Kasumi-1 (cell line): Measurements from ENCODE around the gene PTH.
A peak's percentile ranks its signal among the peaks of the same experiment; 100 is the strongest.

ENCODE experiments used
- DNase-seq, 2 experiments: peaks; one replicate each; lab custom pipeline; 2025; lab: John Stamatoyannopoulos, UW

Gene PTH

DNA sequence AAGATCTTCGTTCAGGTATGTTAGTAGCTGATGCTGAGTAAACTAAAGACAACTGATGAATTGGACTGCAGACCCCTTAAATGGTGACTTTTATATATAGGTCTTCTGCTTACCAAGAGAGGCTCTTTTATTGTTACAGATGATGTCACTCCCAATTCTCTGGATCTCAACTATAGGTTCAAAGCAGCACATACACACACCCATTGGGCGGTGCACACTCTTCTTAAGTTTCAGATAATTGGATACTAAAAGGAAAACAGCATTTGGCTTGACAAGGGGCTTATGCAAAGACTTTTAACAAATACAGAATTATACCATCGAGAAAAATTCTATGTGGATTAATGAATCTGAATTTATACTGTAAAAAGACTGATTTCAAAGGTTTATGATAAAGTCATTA, at the start of gene PTH:
TSS of gene PTH (minus strand) at position 69 of the 400 bp plus-strand sequence. CDS start 3,142 bp downstream, outside the sequence.
- DNase-seq: no peak

DNA sequence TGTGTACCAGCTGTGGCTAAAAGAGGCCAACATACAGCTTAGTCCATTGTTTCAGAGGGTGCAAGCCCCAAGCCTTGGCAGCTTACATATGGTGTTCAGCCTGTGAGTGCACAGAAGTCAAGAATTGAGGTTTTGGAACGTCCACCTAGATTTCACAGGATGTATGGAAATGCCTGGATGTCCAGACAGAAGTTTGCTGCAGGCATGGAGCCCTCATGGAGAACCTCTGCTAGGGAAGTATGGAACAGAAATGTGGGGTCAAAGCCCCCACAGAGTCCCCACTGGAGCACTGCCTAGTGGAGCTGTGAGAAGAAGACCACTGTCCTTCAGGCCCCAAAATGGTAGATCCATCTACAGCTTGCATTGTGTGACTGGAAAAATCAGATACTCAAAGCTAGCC, 42.2 kb upstream of the PTH start:
- DNase-seq: no peak

DNA sequence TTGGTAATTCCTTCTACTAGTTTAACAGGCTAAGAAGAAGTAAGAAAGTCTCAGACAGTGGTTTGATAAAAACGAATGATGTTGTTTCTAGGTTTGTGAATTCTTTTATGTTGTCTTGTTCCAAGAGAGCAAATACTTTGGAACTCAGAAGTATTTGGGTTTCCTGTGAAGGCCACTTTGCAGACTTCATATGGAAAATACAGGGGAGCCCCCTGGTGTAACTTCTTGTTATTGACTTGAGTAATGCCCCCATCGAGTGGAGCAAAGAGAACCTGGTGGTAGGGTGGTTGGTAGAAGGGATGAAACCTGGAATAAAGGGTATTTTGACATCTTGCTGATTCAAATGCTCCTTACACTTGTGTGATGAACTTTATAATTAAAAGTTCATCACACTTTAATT, 40.0 kb upstream of the PTH start:
- peak in 1 of 2 experiments; percentile 3 for DNase-seq

DNA sequence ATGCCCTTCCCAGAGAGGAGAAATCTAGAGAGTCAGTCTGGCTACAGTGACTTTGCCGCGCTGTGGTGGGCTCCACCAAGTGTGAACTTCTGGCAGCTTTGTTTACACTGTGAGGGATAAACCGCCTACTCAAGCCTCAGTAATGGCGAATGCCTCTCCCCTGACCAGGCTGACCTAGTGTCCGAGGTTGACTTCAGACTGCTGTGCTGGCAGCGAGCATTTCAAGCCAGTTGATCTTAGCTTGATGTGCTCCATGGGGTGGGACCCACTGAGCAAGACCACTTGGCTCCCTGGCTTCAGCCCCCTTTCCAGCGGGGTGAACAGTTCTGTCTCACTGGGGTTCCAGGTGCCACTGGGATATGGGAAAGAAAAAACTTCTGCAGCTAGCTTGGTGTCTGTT, 38.6 kb upstream of the PTH start:
- DNase-seq: no peak

DNA sequence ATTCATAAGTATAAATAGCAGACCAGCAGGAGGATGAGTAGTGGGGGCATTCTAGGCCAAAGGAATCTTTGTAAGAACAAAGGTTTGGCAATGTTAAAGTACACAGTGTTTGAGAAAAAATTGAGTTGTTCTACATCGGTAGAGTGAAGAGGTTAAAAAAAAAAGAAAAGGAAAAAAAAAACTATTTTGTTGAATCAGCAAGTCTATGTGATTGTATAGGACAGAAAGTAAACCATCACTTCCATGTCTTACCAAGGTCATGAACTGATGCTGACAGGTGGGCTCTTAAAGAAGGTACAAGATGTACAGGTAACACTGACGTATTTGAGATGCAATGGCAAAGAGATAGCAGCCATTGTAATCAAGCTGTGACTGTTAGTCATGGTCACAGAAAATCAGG, 29.5 kb upstream of the PTH start:
- no peak for DNase-seq

DNA sequence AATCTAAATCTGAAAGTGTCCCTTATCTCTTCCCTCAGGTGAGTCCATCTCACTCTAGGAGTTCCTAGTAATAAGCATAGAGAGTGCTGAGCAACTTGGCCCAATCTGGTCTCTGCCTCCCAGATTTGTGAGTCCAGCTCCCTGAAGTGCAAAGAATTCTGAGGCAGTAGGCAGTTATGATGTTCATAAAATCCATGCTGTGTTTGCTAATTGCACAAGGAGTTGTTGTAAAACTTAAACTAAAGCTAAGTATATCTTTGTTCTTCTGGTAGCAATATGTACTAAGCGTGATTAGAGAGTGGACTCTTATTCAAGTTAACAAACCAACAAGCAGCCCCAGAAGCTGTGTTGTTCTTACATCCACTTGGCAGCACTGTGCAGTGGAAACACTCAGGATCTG, 7.6 kb upstream of the PTH start:
- no peak for DNase-seq

DNA sequence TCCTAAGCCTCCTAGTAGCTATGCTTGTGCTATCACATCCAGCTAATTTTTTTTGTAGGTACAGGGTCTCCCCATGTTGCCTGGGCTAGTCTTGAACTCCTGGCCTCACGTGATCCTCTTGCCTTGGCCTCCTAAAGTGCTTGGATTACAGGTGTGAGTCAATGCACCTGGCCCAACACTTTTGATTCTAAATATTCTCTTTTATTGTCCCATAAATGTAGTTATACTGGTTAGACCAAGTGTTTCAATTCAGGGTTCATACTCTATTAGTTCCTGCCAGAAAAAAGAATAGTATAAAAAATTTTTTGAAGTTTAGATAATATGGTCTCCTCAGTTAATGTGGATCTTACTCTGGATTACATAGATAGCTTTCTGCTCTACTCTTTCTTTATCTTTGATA, 6.7 kb upstream of the PTH start:
- DNase-seq: no peak

DNA sequence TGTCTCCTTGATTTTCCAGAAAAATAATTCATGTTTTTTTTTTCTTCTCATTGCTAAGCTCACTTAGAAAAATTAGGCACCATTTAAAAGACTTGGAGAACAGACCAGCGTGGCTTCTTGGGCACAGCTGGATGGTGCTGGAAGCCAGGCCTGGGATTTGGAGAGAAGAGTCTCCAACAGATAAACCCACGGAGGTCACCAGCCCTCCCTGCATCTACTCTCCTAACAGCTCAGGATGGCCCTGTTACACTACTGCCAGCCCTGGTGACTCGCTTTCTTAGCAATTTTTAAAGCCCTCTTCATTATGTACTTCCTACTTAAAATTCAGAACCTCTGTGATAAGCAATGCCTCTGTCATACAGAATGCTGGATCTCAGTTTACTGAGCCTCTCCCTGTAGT, 1.7 kb downstream of the PTH start:
- DNase-seq: no peak

DNA sequence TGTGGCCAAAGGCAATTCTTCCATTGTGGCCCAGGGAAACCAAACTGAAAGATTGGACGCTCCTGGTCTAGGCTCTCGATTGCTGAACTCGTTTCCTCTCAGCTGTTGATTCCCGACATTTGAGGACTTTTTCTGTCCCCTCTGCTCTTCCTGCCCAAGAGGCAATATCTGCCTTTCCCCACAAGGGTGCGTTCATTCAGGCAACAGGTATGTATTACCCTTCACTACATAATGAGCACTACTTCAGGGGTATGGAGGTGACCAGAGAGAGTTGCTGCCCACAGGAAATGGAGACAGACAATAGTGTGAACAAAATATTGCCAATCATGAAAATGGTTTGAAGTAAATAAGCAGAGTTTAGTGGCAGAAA, 8.2 kb downstream of the PTH start:
- DNase-seq: no peak

DNA sequence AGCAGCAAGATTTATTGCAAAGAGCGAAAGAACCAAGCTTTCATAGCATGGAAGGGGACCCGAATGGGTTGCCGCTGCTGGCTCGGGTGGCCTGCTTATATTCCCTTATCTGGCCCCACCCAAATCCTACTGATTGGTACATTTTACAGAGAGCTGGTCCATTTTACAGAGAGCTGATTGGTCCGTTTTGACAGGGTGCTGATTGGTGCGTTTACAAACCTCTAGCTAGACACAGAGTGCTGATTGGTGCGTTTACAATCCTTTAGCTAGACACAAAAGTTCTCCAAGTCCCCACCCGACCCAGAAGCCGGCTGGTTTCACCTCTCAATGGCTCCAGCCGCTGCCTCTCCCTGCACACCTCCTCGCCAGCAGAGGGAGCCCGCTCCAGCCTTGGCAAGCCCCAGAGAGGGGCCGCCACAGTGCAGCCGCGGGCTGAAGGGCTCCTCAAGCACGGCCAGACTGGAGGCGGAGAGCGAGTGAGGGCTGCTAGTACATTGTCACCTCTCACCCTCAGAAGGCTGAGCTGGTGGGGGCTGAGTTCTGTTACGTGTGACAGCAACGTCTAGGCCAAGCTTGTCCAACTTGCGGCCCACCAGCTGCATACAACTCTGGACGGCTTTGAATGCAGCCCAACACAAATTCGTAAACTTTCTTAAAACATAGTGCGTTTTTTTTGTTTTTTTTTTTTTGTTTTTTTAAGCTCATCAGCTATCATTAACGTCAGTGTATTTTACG, 8.7 kb downstream of the PTH start:
- DNase-seq: no peak

DNA sequence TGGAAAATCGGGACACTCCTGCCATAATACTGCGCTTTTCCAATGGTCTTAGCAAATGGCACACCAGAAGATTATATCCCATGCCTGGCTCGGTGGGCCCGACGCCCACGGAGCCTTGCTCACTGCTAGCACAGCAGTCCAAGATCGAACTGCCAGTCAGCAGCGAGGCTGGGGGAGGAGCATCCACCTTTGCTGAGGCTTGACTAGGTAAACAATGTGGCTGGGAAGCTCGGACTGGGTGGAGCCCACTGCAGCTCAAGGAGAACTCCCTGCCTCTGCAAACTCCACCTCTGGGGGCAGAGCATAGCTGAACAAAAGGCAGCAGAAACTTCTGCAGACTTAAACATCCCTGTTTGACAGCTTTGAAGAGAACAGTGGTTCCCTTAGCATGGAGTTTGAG, 15.6 kb downstream of the PTH start:
- no peak for DNase-seq

DNA sequence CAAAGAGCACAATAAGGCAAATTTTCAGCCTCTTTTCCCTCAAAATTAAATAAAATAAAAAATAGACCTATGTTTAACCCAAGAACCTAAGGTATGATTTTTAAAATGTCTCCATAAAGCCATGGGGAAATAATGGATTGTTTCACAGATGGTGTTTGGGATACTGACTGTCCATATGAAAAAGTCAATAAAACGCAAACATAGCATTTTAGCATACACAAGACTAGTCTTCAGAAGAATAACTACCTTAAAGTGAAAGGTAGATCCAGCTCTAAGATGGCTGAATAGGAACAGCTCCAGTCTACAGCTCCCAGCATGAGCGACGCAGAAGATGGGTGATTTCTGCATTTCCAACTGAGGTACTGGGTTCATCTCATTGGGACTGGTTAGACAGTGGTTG, 16.1 kb downstream of the PTH start:
- DNase-seq: no peak

DNA sequence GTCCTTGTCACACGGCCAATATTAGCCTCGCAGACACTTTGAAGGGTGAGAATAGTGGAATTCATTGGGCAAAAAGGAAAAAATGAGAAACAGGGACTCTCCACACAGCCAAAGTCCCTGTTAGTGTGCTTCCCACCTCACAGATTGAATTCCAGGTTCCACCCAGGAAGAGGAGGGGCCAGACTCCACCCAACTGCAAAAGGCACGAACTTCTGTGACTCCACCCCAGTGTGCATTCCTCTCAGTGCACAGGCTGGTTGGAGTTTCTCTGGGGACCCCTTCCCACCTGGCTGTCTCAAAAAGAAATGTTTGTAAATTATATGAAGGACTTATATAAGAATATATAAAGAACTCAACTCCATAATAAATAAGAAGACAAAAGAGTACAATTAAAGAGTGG, 20.7 kb downstream of the PTH start:
- no peak for DNase-seq

DNA sequence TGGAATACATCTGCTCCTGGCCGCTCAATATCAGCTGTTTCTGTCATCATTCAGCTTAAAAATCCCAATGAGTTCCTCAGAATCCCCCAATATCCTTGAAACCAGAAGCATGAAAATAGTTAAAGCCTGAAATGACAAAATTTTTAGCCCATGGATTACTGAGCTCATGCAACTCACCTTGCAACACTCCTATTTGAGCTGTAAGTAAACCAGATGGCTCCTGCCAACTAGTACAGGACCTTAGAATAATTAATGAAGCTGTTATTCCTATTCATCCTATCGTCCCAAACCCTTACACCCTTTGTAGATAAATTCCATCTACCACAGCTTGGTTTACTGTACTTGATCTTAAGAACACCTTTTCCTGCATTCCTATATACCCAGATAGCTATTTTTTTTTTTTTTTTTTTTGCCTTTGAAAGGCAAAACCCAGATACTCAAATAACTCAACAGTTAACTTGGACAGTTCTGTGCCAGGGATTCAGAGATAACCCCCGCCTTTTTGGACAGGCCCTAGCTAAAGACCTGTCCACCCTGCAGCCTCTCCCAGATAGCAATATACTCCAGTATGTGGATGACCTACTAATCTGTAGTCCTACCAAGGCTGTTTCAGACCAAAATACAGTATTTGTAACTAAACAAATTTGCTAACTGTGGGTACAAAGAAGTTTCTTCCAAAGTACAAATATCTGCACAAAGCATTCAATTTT, 22.6 kb downstream of the PTH start:
- DNase-seq: no peak

DNA sequence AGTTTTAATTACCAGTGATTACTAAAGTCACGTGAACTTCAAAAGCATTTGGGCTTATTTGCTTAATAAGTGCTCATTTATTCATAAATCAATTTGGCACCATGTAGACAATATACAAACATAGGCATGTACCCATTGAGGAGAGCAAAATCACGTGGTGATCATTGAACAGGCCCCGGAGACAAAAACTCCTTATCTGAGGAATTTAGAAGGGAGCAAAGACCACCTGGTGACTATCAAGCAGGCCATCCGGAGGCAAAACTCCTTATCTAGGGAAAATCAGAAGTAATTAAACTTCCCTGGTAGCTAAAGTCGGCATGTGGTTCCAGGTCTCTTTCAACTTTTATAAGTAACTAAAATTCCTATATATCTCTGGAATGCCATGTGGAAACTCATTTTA, 27.0 kb downstream of the PTH start:
- no peak for DNase-seq

DNA sequence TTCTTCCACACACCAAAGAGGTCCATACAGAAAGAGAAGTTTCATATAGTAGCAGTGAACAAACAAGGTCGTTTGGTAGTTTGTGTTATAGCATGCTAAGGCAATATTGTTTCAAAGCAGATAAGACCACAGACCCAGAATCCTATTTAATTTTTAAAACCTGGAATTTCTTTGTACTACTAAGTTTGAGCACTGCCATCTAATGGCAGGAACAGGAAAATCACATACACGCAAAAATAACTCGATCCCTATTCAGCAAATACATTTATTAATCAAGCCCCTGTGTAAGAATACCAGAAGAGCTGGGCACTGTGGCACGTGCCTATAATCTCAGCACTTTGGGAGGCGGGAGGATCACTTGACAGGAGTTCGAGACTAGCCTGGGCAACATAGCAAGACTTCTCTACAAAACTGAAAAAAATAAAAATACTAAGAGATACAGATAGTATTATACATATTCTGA, 29.9 kb downstream of the PTH start:
- DNase-seq: peak; percentile 53 to 68

DNA sequence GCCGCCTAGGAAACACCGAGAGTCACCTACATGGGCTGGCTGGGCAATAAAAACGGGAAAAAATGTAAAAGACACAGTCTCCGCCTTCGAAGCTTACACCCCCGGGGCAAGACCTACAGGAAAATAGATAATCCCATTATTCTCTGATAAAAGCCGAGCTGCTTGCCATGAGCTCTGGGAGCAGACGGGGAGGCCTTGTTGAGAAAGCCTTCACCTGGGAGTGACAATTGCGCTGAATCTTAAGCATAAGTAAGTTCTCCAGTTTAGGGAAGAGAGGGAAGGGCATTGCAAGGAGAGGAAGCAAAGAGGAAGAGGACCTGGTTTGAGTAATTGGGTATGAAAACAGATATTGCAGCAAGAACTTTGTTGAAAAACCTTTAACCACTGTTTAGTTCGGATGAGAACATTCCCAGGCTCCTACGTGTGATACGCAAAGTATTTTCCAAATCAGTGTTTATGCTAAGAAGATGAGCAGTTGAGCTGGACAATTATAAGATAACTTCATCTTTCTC, 32.0 kb downstream of the PTH start:
- peak in 1 of 2 experiments; percentile 46 for DNase-seq

DNA sequence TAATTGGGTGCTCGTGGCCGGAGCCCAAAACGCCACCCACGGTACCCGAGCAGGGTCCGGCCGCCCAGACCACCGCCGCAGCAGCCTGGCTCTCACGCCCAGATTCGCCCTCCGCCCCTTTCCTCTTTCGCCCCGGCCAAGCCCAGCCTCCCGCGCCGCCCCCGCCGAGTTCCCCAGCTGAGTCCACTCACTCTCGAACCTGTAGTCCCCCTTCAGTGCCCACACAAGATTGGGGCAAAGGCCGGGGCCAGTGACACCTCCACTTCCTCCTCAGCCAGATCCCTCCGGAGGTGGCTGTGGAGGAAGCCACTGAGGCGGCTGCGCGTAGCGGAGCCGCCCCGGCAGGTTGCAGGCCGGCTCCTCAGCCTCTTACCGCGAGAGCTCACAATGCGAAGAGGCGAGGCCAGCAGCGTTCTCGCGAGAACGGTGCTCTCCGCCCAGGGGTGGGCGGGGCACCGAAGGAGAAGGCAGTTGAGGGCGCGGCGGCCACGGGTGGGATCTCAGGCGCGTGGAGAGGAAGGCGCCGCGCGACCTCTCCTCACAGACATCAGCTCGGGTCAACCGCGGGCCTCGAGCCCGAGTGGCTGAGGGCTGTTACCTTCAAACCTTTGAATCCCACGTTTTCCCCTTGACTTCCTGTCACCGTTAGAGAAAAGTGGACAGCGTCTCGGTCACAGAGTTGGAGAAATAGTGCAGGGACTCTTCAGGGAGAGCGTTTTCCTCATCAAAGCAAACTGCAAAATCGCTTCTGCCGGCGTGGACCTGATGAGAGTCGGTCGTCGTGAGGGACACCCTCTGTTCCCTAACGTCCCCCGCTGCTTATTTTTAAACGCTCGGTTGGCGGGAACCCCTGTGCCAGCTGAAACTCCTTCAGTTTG, 32.7 kb downstream of the PTH start, which contains the start of gene BTBD10:
TSS of gene BTBD10 (minus strand) at position 322 of the 878 bp plus-strand sequence. CDS start 18,098 bp downstream, outside the sequence.
- DNase-seq: peak; percentile 85 to 91

DNA sequence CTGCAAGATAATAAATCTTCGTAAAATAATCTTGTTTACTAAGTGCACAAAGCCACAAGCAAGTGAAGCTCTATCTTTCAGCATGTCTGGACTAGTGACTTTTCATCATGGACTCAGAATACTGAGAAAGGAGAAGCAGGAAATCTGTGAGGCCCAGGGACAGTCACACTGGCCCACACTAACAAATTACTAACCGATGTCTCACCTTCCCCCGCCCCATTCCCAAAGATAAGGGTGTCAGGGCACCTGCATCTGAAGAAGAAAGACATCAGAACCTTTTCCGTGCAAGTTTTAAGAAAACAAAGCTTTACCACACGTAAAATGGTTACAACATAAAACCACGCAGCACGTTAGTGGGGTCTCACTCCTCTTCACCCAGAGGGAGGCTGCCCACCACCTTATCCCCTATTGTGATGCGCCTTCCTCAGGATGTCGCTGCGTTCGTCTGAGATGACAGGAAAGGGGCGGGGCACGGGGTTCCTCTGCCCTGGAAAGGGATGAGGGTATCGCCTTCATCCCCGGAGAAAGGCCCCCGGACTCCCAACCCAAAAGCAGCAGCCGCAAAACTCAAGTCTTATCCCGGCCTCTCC, 33.4 kb downstream of the PTH start:
- DNase-seq: peak; percentile 55 to 63

DNA sequence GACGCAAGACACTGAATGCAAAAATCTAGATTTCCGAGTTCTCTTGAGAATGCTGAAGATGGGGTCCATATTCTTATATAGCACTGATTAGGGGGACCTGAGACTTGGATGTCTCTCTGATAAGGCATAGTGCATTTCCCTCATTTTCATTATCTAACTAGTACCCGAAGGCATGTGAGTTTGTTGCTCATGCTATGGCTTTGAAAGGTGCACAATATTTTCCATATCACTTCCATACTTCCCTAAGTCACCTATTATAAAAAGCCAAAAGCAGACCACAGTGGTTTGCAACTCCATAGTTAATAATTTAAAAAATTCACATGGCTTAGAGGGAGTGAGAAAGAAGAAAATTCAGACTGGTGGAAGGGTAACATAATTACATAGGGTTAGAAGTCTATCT, 34.5 kb downstream of the PTH start:
- DNase-seq: no peak

DNA sequence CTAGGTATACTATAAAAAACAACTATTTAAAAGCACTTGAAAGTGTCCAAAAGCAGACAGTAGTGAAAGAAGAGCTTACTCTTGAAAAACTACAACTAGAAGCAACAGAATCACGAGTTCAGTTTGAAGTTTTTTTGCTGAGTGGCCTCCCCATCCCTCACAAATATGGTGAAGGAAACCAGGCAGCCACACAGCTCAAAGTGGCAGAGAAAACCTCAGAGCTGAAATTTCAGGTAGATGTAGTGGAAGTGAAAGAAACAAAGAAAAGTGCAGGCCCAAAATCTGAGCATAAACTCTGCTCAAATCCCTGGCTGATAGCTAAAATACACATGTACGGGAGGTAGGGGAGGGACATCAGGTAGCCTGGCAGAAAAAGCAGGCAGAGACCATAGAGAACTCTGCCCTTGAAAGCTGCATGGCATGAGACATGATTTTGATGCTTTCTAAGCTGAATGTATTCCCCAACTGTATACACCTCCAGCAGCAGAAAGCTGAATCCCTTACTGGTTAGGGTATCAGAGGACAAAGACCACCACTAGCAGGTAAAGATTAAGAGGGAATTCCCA, 44.9 kb downstream of the PTH start:
- no peak for DNase-seq

DNA sequence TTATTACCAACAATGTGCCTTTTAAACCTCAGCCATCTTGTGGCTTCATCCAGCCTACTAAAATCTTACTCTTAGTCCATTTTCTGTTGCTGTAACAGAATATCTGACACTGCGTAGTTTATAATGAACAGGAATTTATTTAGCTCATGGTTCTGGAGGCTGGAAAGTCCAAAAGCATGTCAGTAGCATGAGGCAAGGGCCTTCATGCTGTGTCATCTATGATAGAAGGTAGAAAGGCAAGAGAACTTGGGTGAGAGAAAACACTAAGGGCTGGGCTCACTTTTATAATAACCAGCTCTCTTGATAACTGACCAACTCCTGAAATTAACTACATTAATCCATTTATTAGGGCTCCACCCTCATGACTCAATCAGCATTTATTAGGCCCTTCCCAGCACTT, 46.3 kb downstream of the PTH start:
- DNase-seq: no peak
